ENCODE measurements around the gene TBPL1. TPM values are rescaled to one million over a fixed set of nuclear protein-coding genes. Genes with fewer than 3 reads are reported as not detected.

Gene TBPL1
- total RNA-seq, 4 donors from 2014 or later = 4.8 to 14.9 (median 6.6) TPM

DNA sequence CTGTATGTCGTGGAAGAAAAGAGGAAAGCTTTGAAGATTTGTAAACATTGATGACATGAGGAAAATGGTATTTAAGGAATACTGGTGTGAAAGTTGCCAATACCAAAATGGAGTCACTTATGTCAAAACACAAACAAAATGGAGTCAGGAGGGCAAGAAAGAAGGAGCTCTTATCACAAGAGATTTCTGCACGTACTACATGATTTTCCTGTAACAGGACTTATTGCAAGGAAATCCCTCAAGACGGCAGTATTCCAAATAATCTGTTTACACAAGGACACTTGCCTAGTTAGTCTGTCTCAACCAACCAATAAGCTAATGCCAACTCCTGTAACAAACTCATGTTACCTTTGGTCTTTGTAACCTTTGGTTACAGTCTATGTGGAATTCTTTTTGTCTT, 69.6 kb downstream of the TBPL1 start:
- Histone ChIP-seq H3K27ac (no peak overlapping the region), H3K4me1 (no peaks in the 10 kb centered on the region), H3K27me3 (no peaks in the 10 kb centered on the region), H3K9me3 (no peaks in the 10 kb centered on the region), H3K36me3 (no peaks in the 10 kb centered on the region), H3K4me3 (no peak overlapping the region)
- WGBS, 2 donors = 55 to 71% methylated on average over 3 of the region's 3 CpGs
- TF ChIP-seq, protein P1, sequence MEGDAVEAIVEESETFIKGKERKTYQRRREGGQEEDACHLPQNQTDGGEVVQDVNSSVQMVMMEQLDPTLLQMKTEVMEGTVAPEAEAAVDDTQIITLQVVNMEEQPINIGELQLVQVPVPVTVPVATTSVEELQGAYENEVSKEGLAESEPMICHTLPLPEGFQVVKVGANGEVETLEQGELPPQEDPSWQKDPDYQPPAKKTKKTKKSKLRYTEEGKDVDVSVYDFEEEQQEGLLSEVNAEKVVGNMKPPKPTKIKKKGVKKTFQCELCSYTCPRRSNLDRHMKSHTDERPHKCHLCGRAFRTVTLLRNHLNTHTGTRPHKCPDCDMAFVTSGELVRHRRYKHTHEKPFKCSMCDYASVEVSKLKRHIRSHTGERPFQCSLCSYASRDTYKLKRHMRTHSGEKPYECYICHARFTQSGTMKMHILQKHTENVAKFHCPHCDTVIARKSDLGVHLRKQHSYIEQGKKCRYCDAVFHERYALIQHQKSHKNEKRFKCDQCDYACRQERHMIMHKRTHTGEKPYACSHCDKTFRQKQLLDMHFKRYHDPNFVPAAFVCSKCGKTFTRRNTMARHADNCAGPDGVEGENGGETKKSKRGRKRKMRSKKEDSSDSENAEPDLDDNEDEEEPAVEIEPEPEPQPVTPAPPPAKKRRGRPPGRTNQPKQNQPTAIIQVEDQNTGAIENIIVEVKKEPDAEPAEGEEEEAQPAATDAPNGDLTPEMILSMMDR (IDR thresholded peaks at IDR 0.05) = no peak
- TF ChIP-seq POLR2A (IDR thresholded peaks at IDR 0.05) (no peak), EP300 (IDR thresholded peaks at IDR 0.05) (no peak)
- no peak for DNase-seq (ENCODE audit: low spot score in 2 of 2)

DNA sequence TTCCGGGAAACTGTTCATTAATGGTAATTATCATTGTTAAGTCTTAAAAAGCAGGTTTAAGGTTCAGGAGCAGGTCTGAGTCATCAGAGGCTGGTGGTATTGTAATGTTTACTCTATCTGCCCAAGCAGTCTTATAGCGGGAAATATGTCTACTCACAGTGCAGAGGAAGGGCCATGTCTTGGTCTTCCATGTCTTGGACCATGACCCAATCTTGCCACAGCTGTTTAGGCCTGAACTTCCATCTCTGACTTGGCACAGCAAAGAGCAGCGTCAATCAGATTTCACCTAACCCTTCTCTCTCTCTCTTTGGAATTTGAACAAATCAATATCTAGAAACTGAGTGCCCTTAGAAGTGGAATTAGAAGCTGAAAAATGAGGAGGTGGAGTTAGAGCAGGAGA, 73.6 kb downstream of the TBPL1 start:
- WGBS, 2 donors = 96 to 98% methylated on average over 3 of the region's 3 CpGs
- TF ChIP-seq, protein P1 (IDR thresholded peaks at IDR 0.05) = no peak
- TF ChIP-seq POLR2A (IDR thresholded peaks at IDR 0.05) = no peak
- H3K9me3 ChIP-seq = no peaks in the 10 kb centered on the region
- no peaks in the 10 kb centered on the region for H3K27me3 ChIP-seq
- H3K4me1 ChIP-seq = no peaks in the 10 kb centered on the region
- H3K4me3 ChIP-seq = no peak overlapping the region
- peaks cover 0 to 4% (median 0%) of the 10 kb centered on the region in 3 donors for H3K36me3 ChIP-seq
- no peak for DNase-seq (ENCODE audit: low spot score in 2 of 2)
- no peak overlapping the region for H3K27ac ChIP-seq

DNA sequence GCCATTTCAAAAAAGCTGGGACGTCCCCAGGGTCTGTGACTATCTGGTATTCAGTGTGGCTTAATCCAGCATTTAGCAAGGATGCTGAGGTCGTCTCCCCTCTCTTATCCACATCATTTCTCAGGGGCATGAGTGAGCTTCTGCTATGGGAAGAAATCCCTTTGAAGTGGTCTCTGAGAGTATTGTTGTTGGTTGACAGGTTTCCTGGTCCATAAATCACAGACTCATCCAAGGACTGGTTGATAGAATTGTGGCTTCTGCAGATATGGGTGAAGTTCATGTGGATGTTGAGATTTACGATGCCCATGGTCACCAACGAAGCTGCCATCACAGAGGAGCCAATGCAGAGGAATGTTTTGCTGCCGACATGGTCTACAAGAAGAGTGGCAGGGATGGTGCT, 75.4 kb downstream of the TBPL1 start:
- Histone ChIP-seq H3K27me3 (no peaks in the 10 kb centered on the region), H3K9me3 (no peaks in the 10 kb centered on the region), H3K4me3 (no peak overlapping the region), H3K27ac (no peak overlapping the region), H3K36me3 (peaks cover 0 to 4% (median 0%) of the 10 kb centered on the region in 3 donors), H3K4me1 (no peaks in the 10 kb centered on the region)
- no peak for DNase-seq (ENCODE audit: low spot score in 2 of 2)
- 80 to 82% methylated on average over 5 of the region's 5 CpGs for WGBS, 2 donors
- TF ChIP-seq EP300 (IDR thresholded peaks at IDR 0.05) (no peak), POLR2A (IDR thresholded peaks at IDR 0.05) (no peak)
- TF ChIP-seq, protein P1 (IDR thresholded peaks at IDR 0.05) = no peak

DNA sequence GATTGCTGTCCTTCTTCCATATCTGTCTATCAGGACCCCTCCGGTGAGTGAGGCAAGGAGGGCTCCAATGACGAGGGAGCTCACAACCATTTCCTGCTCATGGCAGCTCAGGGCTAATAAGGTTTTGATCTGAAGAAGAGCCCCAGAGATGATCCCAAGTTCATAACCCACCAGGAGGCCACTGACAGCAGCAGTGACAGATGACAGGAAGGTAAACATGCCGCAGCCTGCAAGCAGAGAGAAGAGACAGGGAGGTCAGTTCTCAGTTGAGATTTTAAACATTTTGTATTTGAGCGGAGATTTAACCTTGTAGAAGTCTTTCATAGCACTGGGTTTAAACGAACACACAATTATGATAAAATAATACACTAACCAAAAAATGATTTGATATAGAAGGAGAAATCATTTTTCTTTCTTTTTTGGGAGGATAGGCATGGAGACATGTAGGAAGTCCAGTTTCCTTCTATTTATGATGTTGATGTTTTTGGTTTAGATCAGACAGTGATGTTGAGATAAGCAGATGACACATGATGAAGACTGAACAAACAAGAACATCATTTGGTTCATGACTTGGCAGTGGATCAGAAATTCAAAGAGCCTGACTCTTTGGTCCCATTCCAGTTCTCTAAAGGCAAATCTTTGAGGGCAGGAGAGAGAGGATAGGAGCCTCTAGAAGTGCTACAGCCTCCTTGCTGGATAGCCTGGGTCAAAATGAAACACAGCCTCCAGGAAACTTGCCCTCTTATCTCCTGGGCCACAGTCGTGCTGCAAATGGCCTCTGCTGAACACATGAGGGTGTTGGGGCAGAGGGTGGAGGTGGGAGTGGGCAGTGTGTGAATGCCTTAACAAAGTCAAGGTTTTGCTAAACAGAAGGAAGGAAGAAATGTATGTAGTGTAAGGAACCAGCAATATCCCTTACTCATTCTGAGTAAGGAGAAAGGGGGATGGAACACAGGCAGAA, 76.8 kb downstream of the TBPL1 start:
- 76 to 77% methylated on average over 6 of the region's 6 CpGs for WGBS, 2 donors
- H3K36me3 ChIP-seq = peaks cover 0 to 4% (median 0%) of the 10 kb centered on the region in 3 donors
- no peak overlapping the region for H3K4me3 ChIP-seq
- H3K27ac ChIP-seq = no peak overlapping the region
- no peaks in the 10 kb centered on the region for H3K27me3 ChIP-seq
- DNase-seq (ENCODE audit: low spot score in 2 of 2) = no peak
- TF ChIP-seq POLR2A (IDR thresholded peaks at IDR 0.05) = no peak
- TF ChIP-seq, protein P1 (IDR thresholded peaks at IDR 0.05) = no peak
- TF ChIP-seq EP300 (IDR thresholded peaks at IDR 0.05) = no peak
- no peaks in the 10 kb centered on the region for H3K4me1 ChIP-seq
- H3K9me3 ChIP-seq = no peaks in the 10 kb centered on the region

DNA sequence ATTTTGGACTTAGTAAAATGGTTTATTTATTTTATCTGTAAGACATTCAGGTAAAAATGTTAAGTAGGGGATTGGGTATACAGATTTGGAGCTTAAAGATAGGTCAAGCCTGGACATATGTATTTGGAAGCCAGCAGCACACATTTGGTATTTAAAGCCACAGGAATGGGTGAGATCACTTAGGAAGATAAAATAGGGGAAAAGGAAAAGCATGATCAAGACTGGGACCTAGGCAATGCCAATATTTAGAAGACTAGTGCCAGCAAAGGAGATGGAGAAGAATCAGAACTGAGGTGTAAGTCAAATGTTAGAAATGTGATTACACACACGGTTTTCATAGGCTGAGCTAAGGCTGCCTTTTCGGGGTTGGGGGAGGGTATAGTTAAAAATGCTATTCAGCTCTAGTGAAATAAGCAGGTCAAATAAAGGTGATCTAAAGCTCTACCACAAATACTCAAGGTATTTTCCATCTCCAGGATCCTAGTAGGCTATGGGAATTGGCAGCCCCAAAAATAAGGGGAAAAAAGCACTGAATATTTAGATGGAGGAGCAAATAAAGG, 78.8 kb downstream of the TBPL1 start:
- no peak for DNase-seq (ENCODE audit: low spot score in 2 of 2)
- peaks cover 0 to 4% (median 0%) of the 10 kb centered on the region in 3 donors for H3K36me3 ChIP-seq
- TF ChIP-seq POLR2A (IDR thresholded peaks at IDR 0.05) = no peak
- TF ChIP-seq, protein P1 (IDR thresholded peaks at IDR 0.05) = no peak
- no peak for TF ChIP-seq EP300 (IDR thresholded peaks at IDR 0.05)
- WGBS, 2 donors = 78 to 81% methylated on average over 2 of the region's 2 CpGs
- no peak overlapping the region for H3K4me3 ChIP-seq
- H3K4me1 ChIP-seq = peaks cover 0 to 7% (median 0%) of the 10 kb centered on the region in 4 donors
- H3K27ac ChIP-seq = no peak overlapping the region
- H3K27me3 ChIP-seq = no peaks in the 10 kb centered on the region
- no peaks in the 10 kb centered on the region for H3K9me3 ChIP-seq

All from tibial nerve (tissue), 4 donors.